Heart right ventricle (tissue), 16 donors: ENCODE results near the gene NUAK2. TPM values are rescaled to one million over a fixed set of nuclear protein-coding genes. Genes with fewer than 3 reads are reported as not detected.

Experiments
- ATAC-seq, 8 donors: fragments of 200-7000 bp; cut with Tn5 transposase; one replicate each; pipeline ENCODE4 v1.9.1; 2020; ENCODE audit warnings: mild to moderate bottlenecking in 8 of 8, moderate library complexity in 8 of 8, moderate number of reproducible peaks in 1 of 8
- DNase-seq, 2 donors: peaks; one replicate each; pipeline ENCODE4 v3.0.0-alpha.2; 2020
- H3K27ac ChIP-seq, 10 donors: fragments of 200-600 bp; sonication (generic) in 2 of 10; one replicate each; pipeline versions ENCODE4 v1.5.0 to v1.8.0; 2020 to 2022; ENCODE audit warnings: mild to moderate bottlenecking in 3 of 10
- H3K27me3 ChIP-seq, 7 donors: fragments of 200-600 bp; one replicate each; pipeline ENCODE4 v1.8.0; 2021 to 2022; ENCODE audit warnings: mild to moderate bottlenecking in 2 of 7
- H3K36me3 ChIP-seq, 9 donors: fragments of 200-600 bp; sonication (generic) in 1 of 9; one replicate each; pipeline versions ENCODE4 v1.5.0 to v1.8.0; 2020 to 2022; ENCODE audit warnings: mild to moderate bottlenecking in 2 of 9
- H3K4me1 ChIP-seq, 9 donors: fragments of 200-600 bp; sonication (generic) in 1 of 9; one replicate each; pipeline versions ENCODE4 v1.5.0 to v1.8.0; 2020 to 2022; ENCODE audit warnings: mild to moderate bottlenecking in 4 of 9
- H3K4me3 ChIP-seq, 10 donors: fragments of 200-600 bp; sonication (generic) in 2 of 10; one replicate each; pipeline versions ENCODE4 v1.5.0 to v1.8.0; 2020 to 2022; ENCODE audit warnings: mild to moderate bottlenecking in 7 of 10, moderate library complexity in 2 of 10
- H3K9me3 ChIP-seq, 11 donors: fragments of 200-600 bp in 10 of 11; sonication (generic) in 2 of 11; one replicate each; pipeline versions ENCODE4 v1.5.0 to v1.8.0; 2013 to 2022; ENCODE audit warnings: mild to moderate bottlenecking in 2 of 11, control low read depth in 1 of 11, moderate library complexity in 1 of 11
- CTCF ChIP-seq, 9 donors: fragments of 200-600 bp; sonication (generic) in 2 of 9; IDR thresholded peaks; one replicate each; pipeline versions ENCODE4 v1.5.0 to v1.8.0; 2021 to 2022; ENCODE audit warnings: antibody characterized with exemption in 9 of 9, mild to moderate bottlenecking in 5 of 9, moderate library complexity in 1 of 9
- WGBS, 2 donors: extraction: QIAGEN DNeasy Blood & Tissue Kit; methylation state at CpG; one replicate each; pipeline ENCODE4 v1.1.7; 2013; ENCODE audit warnings: inconsistent platforms in 1 of 2; 5-methylcytosine and 5-hydroxymethylcytosine counted together
- intact Hi-C, 10 donors: fragments of 100-400 bp; cut with DNase I; formaldehyde crosslinking; loops; one replicate each; pipeline versions ENCODE4 v1.11.1 to v1.14.2; 2022
- polyA plus RNA-seq, 2 donors: library from polyadenylated mRNA; stranded (reverse); fragments of 200-250 nt; gene quantifications; one replicate each; pipeline ENCODE4 v1.2.3, GENCODE V29; 2013
- total RNA-seq, 10 donors: library from RNA; stranded (reverse); fragmentation: NEBNext Ultra II Directional in 3 of 10; extraction: Animal tissue kit (Norgen Biotek cat#: 25700) in 3 of 10; gene quantifications; one replicate each; pipeline versions ENCODE4 v1.2.1 to v1.2.4, GENCODE V29; 2021 to 2023
- donor health status: Arrhythmogenic right ventricular cardiomyopathy.
- donor health status: ischemic (EF 13 %, LVEDD 7.1; RV severe dilation, severe dysfunction).
- donor health status: healthy with polysubstance abuse.
- donor health status: DM: no; HTN: yes; CAD: no.
- donor health status: DM: no; HTN: no; CAD: no.
- donor health status: ischemic (EF 25% LVEDD 6.9; RV normal size, moderate dysfunction).
- donor health status: ischemic (EF 25% LVEDD 5.7; RV mildly dilated, moderate dysfunction).
- donor health status: healthy.
- donor health status: DM: yes; HTN: yes; CAD: no.
- donor health status: Ischemic cardiomyopathy.
- donor health status: ischemic (EF 35%, LVEDD 5.7; RV mildly dilated, moderate dysfunction).
- donor health status: nonischemic (EF 11% LVEDD 7.7; RV severe dilation, severe dysfunction).
- donor health status: DM: yes; HTN: yes; CAD: no.
- donor health status: PGD.
- donor health status: ischemic (EF 29% LVEDD 5.4; RV normal size, mild dysfunction).
- donor health status: nonischemic (EF 23%, LVEDD 6.1; RV moderate dilation, normal function).

Gene NUAK2
- total and polyA plus RNA-seq, 12 donors: 0.25 to 3.1 (median 0.50) TPM

- TF ChIP-seq CTCF (IDR thresholded peaks at IDR 0.05): no peak
- intact Hi-C loops: loop anchor here in 1 of 10 donors (10.0 kb wide), 1 partner anchor 195 kb away; no protein-coding TSS in a partner anchor
- WGBS, 2 donors: 25 to 29% methylated on average over 2 of the region's 2 CpGs
- Histone ChIP-seq H3K4me1 (peaks cover 0 to 6% (median 0%) of the 10 kb centered on the region in 9 donors), H3K9me3 (no peaks in the 10 kb centered on the region), H3K27ac (no peak overlapping the region), H3K27me3 (peaks cover 0 to 27% (median 16%) of the 10 kb centered on the region in 7 donors), H3K36me3 (no peaks in the 10 kb centered on the region), H3K4me3 (no peak overlapping the region)
- ATAC-seq (no peak), DNase-seq (no peak)
Measured at GRCh38 chr1:205330150-205330549, 8.6 kb upstream of the NUAK2 start.

GRCh38 chr1:205329719-205330118 lies 8.2 kb upstream of the NUAK2 start:
- no peaks in the 10 kb centered on the region for H3K36me3 ChIP-seq
- TF ChIP-seq CTCF (IDR thresholded peaks at IDR 0.05): no peak
- no peaks in the 10 kb centered on the region for H3K9me3 ChIP-seq
- H3K27me3 ChIP-seq: peaks cover 0 to 27% (median 16%) of the 10 kb centered on the region in 7 donors
- WGBS, 2 donors: 84 to 88% methylated on average over 5 of the region's 5 CpGs
- H3K4me1 ChIP-seq: peaks cover 0 to 8% (median 0%) of the 10 kb centered on the region in 9 donors
- intact Hi-C loops: loop anchor here in 1 of 10 donors (10.0 kb wide), 1 partner anchor 195 kb away; no protein-coding TSS in a partner anchor
- DNase-seq (no peak), ATAC-seq (no peak)
- H3K27ac ChIP-seq: no peak overlapping the region
- no peak overlapping the region for H3K4me3 ChIP-seq

- Histone ChIP-seq H3K36me3 (no peaks in the 10 kb centered on the region), H3K9me3 (no peaks in the 10 kb centered on the region), H3K4me3 (no peak overlapping the region), H3K27ac (no peak overlapping the region), H3K27me3 (peaks cover 0 to 27% (median 16%) of the 10 kb centered on the region in 7 donors), H3K4me1 (peaks cover 0 to 8% (median 0%) of the 10 kb centered on the region in 9 donors)
- TF ChIP-seq CTCF (IDR thresholded peaks at IDR 0.05): no peak
- no peak for DNase-seq
- 70 to 73% methylated on average over 4 of the region's 4 CpGs for WGBS, 2 donors
- no peak for ATAC-seq
- intact Hi-C loops: no loop called here
Measured at GRCh38 chr1:205328476-205328875, 6.9 kb upstream of the NUAK2 start.

- Histone ChIP-seq H3K27ac (no peak overlapping the region), H3K4me3 (no peak overlapping the region), H3K4me1 (peaks cover 0 to 12% (median 0%) of the 10 kb centered on the region in 9 donors), H3K9me3 (no peaks in the 10 kb centered on the region), H3K27me3 (peaks cover 0 to 27% (median 16%) of the 10 kb centered on the region in 7 donors), H3K36me3 (no peaks in the 10 kb centered on the region)
- no peak for ATAC-seq
- DNase-seq: no peak
- intact Hi-C loops: no loop called here
- TF ChIP-seq CTCF (IDR thresholded peaks at IDR 0.05): no peak
- WGBS, 2 donors: 60 to 63% methylated on average over 11 of the region's 11 CpGs
Measured at GRCh38 chr1:205326812-205327466, 5.4 kb upstream of the NUAK2 start.
